Skin epidermis (tissue), 12 donors: ENCODE data around the gene CHST9.
A peak's percentile ranks its signal among the peaks of the same experiment; 100 is the strongest.
"Not testable (repeated sequence)": the region's sequence is repeated elsewhere in the genome, so short reads cannot be mapped to it uniquely, and the experiment has no call there.

Experiments
- H3K27ac ChIP-seq, 21 experiments: fragments of 200-600 bp; sonication (generic) in 11 of 21; one replicate each; pipeline ENCODE4 v1.5.0; 2020; ENCODE audit warnings: mild to moderate bottlenecking in 3 of 21, inconsistent platforms in 2 of 21, moderate library complexity in 2 of 21
- H3K4me3 ChIP-seq, 7 experiments: fragments of 200-600 bp; sonication (generic) in 2 of 7; one replicate each; pipeline ENCODE4 v1.5.0; 2020; ENCODE audit warnings: inconsistent platforms in 2 of 7, mild to moderate bottlenecking in 2 of 7, moderate library complexity in 1 of 7

Gene CHST9

GRCh38 chr18:27113358-27113757 is 71.8 kb downstream of the CHST9 start:
- H3K4me3 ChIP-seq: no peak overlapping the region
- no peak overlapping the region for H3K27ac ChIP-seq

DNA sequence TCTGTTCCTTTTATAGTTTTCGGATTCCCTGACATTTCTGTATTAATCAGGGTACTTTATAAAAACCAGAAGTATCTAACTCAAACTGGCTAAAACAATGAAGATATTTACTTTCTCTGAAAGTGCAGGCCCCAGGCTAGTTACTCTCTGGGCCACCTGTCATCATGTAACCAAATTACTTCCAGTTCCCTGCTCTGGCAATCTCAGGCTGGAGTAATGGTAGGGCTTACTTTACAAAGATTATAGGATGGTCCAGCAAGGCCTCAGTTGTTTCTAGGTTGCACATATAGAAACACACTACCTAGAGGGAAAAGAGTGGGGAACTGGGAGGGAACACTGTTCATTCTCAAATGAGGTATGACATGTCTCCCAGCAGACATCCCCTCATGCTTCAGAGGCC is 74.8 kb downstream of the CHST9 start:
- Histone ChIP-seq H3K27ac (no peak overlapping the region), H3K4me3 (no peak overlapping the region)

GRCh38 chr18:27109451-27109850 is 75.7 kb downstream of the CHST9 start:
- Histone ChIP-seq H3K27ac (no peak overlapping the region), H3K4me3 (no peak overlapping the region)

DNA sequence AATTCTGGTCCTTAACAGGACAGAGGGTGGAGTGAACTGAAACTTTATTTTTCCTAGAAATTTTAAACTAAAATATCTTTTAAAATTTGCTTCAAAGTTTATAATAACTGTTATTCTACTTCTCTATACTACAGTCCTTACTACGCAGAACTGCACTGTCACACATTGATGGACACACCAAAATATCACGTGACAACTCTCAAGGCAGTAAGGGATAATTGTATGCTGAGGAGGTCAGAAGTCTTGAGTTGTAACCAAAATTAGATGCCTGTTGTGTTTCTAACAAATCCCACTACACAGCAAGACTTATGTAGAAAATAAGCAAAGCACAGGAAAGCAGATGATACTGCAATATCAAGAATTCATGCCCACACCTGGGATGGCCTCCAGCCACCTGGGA is 76.3 kb downstream of the CHST9 start:
- H3K4me3 ChIP-seq: no peak overlapping the region
- no peak overlapping the region for H3K27ac ChIP-seq

GRCh38 chr18:27104743-27105142 is 80.4 kb downstream of the CHST9 start:
- H3K4me3 ChIP-seq: no peak overlapping the region
- H3K27ac ChIP-seq: no peak overlapping the region

DNA sequence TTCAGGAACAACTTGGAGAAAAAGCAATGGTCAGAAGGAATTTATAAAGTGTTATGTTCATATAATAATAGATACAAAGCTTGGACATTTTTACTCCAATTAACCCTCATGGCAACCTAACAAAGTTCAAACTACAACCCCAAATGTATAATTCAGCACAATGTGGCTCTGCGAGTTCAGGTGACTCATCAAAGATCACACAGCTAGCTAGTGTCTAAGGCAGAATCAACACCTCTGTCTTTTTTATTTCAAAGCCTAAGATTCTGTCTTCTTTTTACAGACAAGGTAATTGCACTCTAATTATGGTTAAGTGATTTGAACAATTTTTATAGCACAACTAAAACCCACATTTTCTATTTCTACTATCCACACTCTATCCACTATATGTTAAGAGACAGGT is 90.5 kb downstream of the CHST9 start:
- no peak overlapping the region for H3K27ac ChIP-seq
- no peak overlapping the region for H3K4me3 ChIP-seq

GRCh38 chr18:27093290-27093689 is 91.8 kb downstream of the CHST9 start:
- not testable (repeated sequence) for H3K27ac ChIP-seq, H3K4me3 ChIP-seq

DNA sequence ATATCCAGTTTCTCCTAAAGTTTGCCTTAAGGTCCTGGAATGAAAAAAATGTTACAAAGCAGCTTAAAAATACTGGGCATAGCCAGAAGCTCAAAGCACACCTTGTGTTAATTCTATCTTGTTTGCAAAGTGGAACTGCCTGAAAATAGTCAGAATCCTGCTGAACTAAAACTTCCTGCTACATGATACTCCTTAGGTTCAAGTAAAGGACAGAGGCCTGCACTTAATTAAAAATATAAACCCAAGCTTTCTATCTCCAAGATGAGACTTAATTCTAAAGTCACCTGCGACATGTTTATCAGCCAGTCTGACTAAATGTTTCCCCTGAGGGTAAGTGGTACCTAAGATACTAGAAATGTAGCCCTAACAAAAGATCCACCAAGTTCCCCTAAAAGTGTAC is 103.4 kb downstream of the CHST9 start:
- H3K27ac ChIP-seq: no peak overlapping the region
- no peak overlapping the region for H3K4me3 ChIP-seq

GRCh38 chr18:27075828-27076227 is 109.3 kb downstream of the CHST9 start:
- no peak overlapping the region for H3K27ac ChIP-seq
- H3K4me3 ChIP-seq: no peak overlapping the region

DNA sequence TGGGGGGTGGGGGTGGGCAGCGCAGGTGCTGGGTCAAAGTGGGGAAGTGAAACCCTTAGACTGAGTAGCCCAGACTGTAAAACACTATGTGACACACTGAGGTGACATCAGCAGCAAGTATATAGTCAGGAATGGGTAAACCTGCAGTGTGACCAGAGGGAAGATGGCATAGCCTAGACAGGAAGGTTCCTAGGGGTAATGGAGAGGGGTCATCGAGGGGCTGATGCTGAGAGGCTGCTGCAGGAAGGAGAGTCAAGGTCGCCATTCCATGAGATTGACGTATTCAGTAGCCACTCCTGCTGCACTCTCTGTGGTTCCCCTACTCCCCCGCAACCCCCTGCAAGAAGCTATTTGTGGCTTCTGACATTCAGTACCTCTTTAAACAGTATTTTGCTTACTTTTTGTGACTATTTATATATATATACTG is 111.7 kb downstream of the CHST9 start:
- Histone ChIP-seq H3K4me3 (no peak overlapping the region), H3K27ac (no peak overlapping the region)

- Histone ChIP-seq H3K4me3 (no peak overlapping the region), H3K27ac (no peak overlapping the region)
These were observed 120.4 kb downstream of the CHST9 start for GRCh38 chr18:27064673-27065072.

GRCh38 chr18:27062802-27063201 is 122.3 kb downstream of the CHST9 start:
- Histone ChIP-seq H3K27ac (no peak overlapping the region), H3K4me3 (no peak overlapping the region)

DNA sequence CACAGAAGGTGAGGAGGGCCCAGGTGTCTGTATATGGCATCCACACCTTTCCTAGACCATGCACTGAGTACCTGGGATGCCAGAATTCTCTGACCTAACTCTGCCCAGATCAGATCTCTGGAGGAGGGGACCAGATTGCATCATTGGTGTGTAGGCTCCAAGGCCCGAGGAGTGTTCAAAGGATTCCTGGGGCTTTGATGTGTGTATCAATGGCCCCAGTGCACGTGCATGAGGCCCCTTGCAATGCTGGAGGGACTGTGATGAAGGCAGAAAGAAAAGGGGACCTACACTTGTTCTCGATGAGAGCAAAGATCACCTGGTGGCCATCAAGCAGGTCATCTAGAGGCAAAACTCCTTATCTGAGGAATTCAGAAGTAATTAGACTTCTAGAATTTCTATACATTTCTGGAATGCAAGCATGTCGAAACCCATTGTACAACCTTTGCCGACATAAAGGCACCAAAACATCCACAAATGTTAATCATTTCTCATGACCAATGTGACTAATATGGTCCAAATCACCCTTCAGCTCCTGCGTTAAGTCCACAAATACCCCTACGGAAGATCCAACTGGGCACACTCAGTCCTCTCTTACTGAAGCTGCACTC is 123.5 kb downstream of the CHST9 start:
- no peak overlapping the region for H3K27ac ChIP-seq

GRCh38 chr18:27057519-27058234 is 127.4 kb downstream of the CHST9 start:
- no peak overlapping the region for H3K4me3 ChIP-seq
- peak overlapping the region in 1 of 21 experiments; percentile 53 for H3K27ac ChIP-seq

More for the DNA sequence above, 123.5 kb downstream of the CHST9 start:
- H3K4me3 ChIP-seq: no peak overlapping the region

GRCh38 chr18:27054926-27055325 is 130.2 kb downstream of the CHST9 start:
- no peak overlapping the region for H3K27ac ChIP-seq

GRCh38 chr18:27049969-27050368 is 135.1 kb downstream of the CHST9 start:
- Histone ChIP-seq H3K27ac (no peak overlapping the region), H3K4me3 (no peak overlapping the region)

More at GRCh38 chr18:27054926-27055325, 130.2 kb downstream of the CHST9 start:
- no peak overlapping the region for H3K4me3 ChIP-seq

- H3K4me3 ChIP-seq: no peak overlapping the region
- no peak overlapping the region for H3K27ac ChIP-seq
These were observed 139.8 kb downstream of the CHST9 start for GRCh38 chr18:27045342-27045741.

DNA sequence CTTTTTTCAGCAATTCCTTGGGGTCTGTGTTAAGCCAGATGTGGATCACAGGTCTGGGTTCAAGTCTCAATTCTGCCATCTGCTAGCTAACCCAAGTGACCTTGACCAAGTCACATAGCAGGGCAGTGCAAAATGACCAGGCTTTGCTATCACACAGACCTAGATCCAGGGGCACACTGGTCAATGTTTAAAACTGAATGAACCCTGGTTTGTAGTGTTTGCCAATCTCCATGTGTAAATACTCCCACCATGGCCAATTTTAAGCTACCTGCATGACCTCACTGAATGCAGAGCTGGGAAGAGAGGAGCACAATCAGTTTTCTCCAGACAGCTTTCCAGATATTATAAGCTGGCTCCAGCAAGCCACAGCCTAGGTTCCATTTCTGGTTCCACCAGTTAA is 142.9 kb downstream of the CHST9 start:
- H3K27ac ChIP-seq: no peak overlapping the region
- no peak overlapping the region for H3K4me3 ChIP-seq

DNA sequence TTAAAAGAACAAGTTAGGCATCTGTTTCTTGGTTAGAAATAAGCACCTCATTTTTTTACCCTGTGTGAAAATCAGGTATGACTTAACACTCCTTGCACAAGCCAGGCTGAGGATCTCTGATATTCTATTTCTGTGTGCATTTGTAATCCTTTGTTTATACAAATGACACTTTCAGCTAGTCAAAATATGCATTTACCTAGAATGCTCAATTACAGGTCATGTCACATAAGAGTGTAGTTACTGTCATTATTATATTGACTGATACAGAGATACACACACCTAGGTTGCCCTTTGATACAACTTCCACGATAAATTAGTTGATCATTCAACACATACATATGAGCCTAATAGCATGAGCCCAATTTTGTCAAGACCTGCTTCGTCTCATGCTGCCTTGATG is 144.3 kb downstream of the CHST9 start:
- no peak overlapping the region for H3K4me3 ChIP-seq
- H3K27ac ChIP-seq: no peak overlapping the region

DNA sequence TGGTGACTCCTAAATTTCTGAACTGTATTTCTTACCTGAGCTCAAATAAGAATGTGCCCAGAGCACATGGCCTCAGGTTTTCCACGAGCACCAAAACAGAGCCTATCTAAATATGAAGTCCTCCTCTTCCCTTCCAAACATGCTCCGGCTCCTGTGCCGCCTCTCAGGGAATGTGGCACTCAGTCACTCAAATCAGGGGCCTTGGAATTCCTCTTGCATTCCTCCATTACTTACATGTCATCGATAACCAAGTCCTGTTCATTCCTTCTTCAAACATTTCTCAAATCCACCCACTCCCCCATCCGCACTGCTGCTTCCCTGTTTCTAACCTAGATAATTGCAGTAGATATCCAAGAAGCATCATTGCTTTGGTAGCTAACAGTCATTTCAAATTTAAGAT is 151.4 kb downstream of the CHST9 start:
- no peak overlapping the region for H3K27ac ChIP-seq
- H3K4me3 ChIP-seq: no peak overlapping the region

DNA sequence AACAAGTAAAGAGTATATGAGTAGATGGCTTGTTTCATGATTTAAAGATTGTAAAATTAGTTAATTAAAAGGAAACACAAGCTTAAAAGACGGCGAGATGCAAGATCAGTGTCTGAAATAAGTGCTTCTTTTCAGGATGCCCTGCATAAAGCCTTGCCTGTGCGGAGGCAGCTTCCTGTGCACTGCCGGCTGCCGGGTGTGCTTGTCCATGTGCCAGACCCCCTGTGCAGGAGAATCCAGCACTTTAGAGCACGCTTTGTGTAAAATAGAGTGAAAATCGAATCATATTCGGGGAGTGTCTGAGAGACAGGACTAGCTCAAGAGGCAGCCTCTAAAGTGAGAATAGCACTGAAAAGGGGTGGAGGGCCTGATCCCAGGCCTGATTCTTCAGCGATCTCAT is 154.7 kb downstream of the CHST9 start:
- Histone ChIP-seq H3K27ac (no peak overlapping the region), H3K4me3 (no peak overlapping the region)

DNA sequence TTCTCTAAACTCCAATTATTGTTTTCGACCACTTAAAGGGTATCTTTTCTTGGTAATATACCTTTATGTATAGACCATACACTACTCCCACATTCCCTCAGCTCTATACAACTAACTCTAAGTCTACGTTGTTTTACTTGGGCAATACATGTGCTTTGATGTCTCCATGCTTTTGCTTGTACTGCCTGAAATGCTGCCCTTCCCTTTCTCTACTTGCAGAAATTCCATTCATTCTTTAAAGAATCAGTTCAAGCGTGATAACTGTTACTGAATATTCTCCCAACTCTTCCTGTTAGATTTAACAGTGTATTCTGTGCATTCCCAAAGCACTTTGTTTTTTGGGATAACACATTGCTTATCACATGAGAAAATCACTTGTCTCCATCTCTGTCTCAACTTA is 162.6 kb downstream of the CHST9 start:
- no peak overlapping the region for H3K27ac ChIP-seq
- H3K4me3 ChIP-seq: no peak overlapping the region
